ENCODE measurements around the gene MRPS2.
"Not testable (repeated sequence)": the region's sequence is repeated elsewhere in the genome, so short reads cannot be mapped to it uniquely, and the experiment has no call there.

Gene MRPS2

GRCh38 chr9:135535631-135536030 is 35.1 kb downstream of the MRPS2 start:
- DNase-seq, result not testable (repeated sequence)

GRCh38 chr9:135536216-135536615 is 35.7 kb downstream of the MRPS2 start:
- no peak for DNase-seq

DNA sequence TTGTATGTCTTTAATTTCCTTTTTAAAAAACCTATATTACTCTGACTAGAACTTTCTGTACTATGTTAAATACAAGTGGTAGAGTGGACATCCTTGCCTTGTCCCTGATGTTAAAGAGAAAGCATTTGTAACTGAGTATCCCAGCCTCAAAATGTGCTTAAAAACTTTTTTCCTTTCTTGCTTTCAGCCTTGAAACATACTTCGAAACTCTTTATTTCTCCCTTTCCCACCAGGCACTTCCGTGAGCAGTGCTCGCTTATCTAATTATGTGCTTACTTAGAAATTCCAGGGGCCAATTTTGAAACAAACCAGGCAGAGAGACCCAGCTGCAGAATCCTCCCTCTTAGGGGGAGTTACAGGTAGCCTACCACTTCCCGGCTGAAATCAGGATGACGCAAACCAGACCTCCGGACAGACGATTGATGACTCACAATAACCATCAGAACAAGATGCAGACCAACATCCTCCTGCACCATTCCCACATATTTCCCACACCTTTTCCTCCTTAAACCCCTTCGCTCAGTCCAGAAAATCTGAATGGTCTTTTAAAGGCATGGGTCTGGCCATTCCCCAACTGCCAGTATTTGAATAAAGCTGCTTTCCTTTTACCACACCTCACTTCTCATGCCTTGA is 42.9 kb downstream of the MRPS2 start:
- DNase-seq, result not testable (repeated sequence)

- no peak for DNase-seq
These were observed 44.6 kb downstream of the MRPS2 start for GRCh38 chr9:135544981-135545635.

- DNase-seq, result not testable (repeated sequence)
These were observed 45.2 kb downstream of the MRPS2 start, which contains the start of gene OBP2A for GRCh38 chr9:135545646-135546176. Gene OBP2A, plus strand, starts transcription at chr9:135546126. Its CDS starts 55 bp downstream, at chr9:135546181.

DNA sequence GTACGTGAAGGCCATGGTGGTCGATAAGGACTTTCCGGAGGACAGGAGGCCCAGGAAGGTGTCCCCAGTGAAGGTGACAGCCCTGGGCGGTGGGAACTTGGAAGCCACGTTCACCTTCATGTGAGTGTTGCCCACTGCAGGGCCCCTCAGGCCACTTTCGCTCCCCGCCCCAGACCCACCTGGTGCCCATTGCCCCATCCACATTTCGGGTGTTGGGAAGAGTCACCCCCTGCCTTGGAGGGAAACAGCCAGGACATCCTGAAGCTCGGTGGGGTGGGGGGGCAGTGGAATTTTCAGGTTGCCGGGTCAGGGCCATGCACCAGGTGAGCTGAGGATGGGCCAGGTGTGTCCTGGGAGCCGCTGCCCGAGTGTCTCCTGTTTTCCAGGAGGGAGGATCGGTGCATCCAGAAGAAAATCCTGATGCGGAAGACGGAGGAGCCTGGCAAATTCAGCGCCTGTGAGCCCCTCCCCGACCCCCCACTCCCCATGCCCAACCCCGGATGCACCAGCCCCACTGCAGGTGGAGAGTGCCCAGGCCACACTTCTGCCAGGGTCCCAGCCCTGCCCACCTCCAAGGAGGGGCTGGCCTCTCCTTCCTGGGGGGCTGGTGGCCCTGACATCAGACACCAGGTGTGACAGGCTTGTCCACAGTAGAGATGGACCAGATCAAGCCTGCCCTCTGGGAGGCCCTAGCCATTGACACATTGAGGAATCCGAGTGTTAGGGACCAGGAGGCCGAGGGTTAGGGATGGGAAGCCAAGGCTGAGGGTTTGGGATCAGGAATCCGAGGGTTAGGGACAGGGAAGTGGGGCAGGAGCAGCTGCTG is 46.5 kb downstream of the MRPS2 start:
- DNase-seq, result not testable (repeated sequence)

DNA sequence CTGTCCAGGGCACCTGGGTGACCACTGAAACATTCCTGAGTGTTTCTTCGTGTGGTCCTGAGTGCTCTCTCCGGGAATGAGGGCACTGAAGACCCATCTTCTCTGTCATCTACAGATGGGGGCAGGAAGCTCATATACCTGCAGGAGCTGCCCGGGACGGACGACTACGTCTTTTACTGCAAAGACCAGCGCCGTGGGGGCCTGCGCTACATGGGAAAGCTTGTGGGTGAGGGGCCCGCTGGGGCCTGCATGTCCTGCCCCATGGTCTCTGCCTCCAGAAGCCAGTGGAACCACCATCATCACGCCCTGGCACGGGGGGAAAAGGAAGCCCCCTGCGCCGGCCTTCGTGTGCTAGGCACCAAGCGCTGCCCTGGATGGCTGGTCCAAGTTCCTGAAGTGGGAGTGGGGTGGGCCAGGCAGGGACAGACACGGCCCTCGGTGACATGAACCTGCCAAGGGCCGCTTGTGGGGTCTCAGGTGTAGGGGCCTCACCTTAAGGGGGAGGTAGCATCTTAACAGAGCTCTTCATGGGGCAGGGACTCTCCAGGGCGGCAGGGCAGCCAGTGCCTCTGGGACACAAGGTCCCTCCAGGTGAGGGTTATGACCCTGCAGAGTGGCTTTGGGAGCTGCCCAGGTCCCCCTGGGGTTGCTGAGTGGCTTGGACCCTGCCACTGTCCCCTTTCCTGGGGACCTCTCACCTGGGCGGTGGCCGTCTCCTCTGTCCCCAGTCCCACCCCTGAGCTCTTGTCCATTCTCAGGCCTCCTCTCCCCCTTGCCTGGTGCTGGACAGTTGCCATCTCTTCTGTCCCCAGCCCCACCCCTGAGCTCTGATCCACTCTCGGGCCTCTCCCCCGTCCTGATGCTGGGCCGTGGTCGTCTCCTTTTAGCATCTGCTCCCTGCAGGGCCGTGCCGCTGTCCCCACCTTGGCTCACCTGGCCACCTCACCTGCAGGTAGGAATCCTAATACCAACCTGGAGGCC is 47.6 kb downstream of the MRPS2 start:
- no peak for DNase-seq

- DNase-seq, result not testable (repeated sequence)
These were observed 49.2 kb downstream of the MRPS2 start for GRCh38 chr9:135549478-135550343.

DNA sequence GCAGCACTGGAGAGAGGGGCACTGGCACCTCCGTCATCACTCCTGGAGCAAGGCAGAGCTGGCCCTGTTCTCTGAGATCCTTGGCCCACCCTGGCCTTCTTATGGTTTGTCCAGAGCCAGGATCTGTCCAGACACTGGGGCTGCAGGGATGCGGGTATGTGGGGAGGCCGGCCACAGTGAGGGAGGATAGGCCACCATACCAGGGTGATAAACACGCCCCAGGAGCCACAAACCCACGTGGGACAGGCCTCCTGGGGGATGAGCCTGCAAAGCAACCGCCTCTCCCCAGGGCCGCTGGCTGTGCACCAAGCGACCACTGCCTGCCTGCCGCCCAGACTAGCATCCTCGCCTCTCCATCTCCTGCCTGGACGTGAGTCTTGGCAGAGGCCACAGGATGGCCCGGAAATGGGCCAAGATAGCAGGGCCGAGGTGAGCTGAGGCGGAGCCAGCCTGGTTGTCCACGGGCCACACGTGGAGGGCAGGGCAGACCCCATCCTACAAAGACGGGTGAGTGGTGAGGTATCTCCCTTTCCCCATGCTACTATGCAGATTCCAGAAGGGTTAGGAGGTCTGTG is 49.9 kb downstream of the MRPS2 start:
- no peak for DNase-seq

GRCh38 chr9:135551031-135551430 is 50.5 kb downstream of the MRPS2 start:
- DNase-seq, result no peak

GRCh38 chr9:135551456-135551855 is 51.0 kb downstream of the MRPS2 start:
- no peak for DNase-seq

- no peak for DNase-seq
These were observed 51.7 kb downstream of the MRPS2 start for GRCh38 chr9:135552021-135552697.

- no peak for DNase-seq
These were observed 52.3 kb downstream of the MRPS2 start for GRCh38 chr9:135552698-135553171.
